ACC112 (cell line): ENCODE data around the gene GNAS-AS1.

Source experiments
- H2AFZ ChIP-seq: fragments of 200-600 bp; sonication (generic); one replicate; pipeline ENCODE4 v1.6.0; 2017; ENCODE audit warnings: antibody characterized with exemption, low read length; ENCODE audit not compliant: unreplicated experiment
- H3K27ac ChIP-seq: fragments of 200-600 bp; sonication (generic); 2 replicates; pipeline ENCODE4 v1.5.1; 2014; ENCODE audit warnings: low read depth, mild to moderate bottlenecking, antibody characterized with exemption, low read length, moderate library complexity
- H3K27me3 ChIP-seq: fragments of 200-600 bp; sonication (generic); 2 replicates; pipeline ENCODE4 v1.6.1; 2014; ENCODE audit warnings: mild to moderate bottlenecking, antibody characterized with exemption, low read length, moderate library complexity, mixed read lengths; ENCODE audit not compliant: insufficient read depth
- H3K36me3 ChIP-seq: fragments of 200-600 bp; sonication (generic); 2 replicates; pipeline ENCODE4 v1.6.1; 2016; ENCODE audit warnings: mild to moderate bottlenecking, antibody characterized with exemption, low read length, moderate library complexity, mixed read lengths; ENCODE audit not compliant: insufficient read depth
- H3K4me1 ChIP-seq: fragments of 200-600 bp; sonication (generic); one replicate; pipeline ENCODE4 v1.6.1; 2016; ENCODE audit warnings: low read length, mixed read lengths; ENCODE audit not compliant: insufficient read depth, unreplicated experiment, control insufficient read depth
- H3K4me3 ChIP-seq: fragments of 200-600 bp; sonication (generic); 2 replicates; pipeline ENCODE4 v1.5.1; 2014; ENCODE audit warnings: mild to moderate bottlenecking, low read depth, low read length
- H3K79me2 ChIP-seq: fragments of 200-600 bp; sonication (generic); one replicate; pipeline ENCODE4 v1.6.0; 2016; ENCODE audit warnings: low read length; ENCODE audit not compliant: control insufficient read depth, unreplicated experiment, insufficient read depth

The GNAS-AS1 gene

GRCh38 chr20:58793512-58794420 is 56.9 kb downstream of the GNAS-AS1 start:
- Histone ChIP-seq H2AFZ (no peak overlapping the region), H3K27ac (no peak overlapping the region), H3K27me3 (peaks cover 43% of the 10 kb centered on the region), H3K36me3 (no peaks in the 10 kb centered on the region), H3K4me3 (no peak overlapping the region), H3K4me1 (no peaks in the 10 kb centered on the region), H3K79me2 (no peaks in the 10 kb centered on the region)

GRCh38 chr20:58792426-58792825 is 58.3 kb downstream of the GNAS-AS1 start:
- no peaks in the 10 kb centered on the region for H3K36me3 ChIP-seq
- H3K4me3 ChIP-seq: no peak overlapping the region
- H2AFZ ChIP-seq: no peak overlapping the region
- H3K27ac ChIP-seq: no peak overlapping the region
- peaks cover 57% of the 10 kb centered on the region for H3K27me3 ChIP-seq
- H3K79me2 ChIP-seq: no peaks in the 10 kb centered on the region
- H3K4me1 ChIP-seq: no peaks in the 10 kb centered on the region

GRCh38 chr20:58791286-58791685 is 59.4 kb downstream of the GNAS-AS1 start:
- Histone ChIP-seq H3K4me3 (no peak overlapping the region), H3K27ac (no peak overlapping the region), H3K4me1 (no peaks in the 10 kb centered on the region), H2AFZ (no peak overlapping the region), H3K36me3 (no peaks in the 10 kb centered on the region), H3K79me2 (no peaks in the 10 kb centered on the region), H3K27me3 (peaks cover 67% of the 10 kb centered on the region)

DNA sequence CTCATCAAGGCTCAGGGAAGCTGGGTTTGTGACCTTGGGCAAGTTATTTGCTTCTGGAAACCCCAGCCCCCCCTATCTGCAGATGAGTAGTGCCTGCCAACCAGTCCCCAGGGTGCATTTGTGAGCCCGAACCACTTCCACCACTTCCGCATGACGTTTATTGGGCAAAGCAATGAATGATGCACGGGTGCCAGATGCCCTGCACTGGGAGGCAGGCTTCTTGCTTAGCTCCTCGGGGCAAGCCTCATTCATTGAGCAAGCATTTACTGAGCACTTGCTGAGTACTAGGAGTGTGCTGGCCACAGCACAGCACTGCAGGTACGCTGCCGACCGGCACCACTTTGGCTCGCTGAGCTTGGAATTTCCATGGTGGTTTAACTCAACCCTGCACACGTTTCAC is 60.2 kb downstream of the GNAS-AS1 start:
- no peak overlapping the region for H3K4me3 ChIP-seq
- no peak overlapping the region for H3K27ac ChIP-seq
- H3K4me1 ChIP-seq: no peaks in the 10 kb centered on the region
- peaks cover 67% of the 10 kb centered on the region for H3K27me3 ChIP-seq
- H2AFZ ChIP-seq: no peak overlapping the region
- H3K79me2 ChIP-seq: no peaks in the 10 kb centered on the region
- no peaks in the 10 kb centered on the region for H3K36me3 ChIP-seq

GRCh38 chr20:58788896-58789544 is 61.7 kb downstream of the GNAS-AS1 start:
- Histone ChIP-seq H3K27ac (no peak overlapping the region), H3K4me3 (no peak overlapping the region), H2AFZ (no peak overlapping the region), H3K36me3 (no peaks in the 10 kb centered on the region), H3K79me2 (no peaks in the 10 kb centered on the region), H3K27me3 (peaks cover 77% of the 10 kb centered on the region), H3K4me1 (no peaks in the 10 kb centered on the region)

GRCh38 chr20:58787211-58788005 is 63.3 kb downstream of the GNAS-AS1 start:
- no peaks in the 10 kb centered on the region for H3K36me3 ChIP-seq
- H3K27me3 ChIP-seq: peaks cover 92% of the 10 kb centered on the region
- H3K4me3 ChIP-seq: no peak overlapping the region
- no peaks in the 10 kb centered on the region for H3K4me1 ChIP-seq
- no peak overlapping the region for H3K27ac ChIP-seq
- no peaks in the 10 kb centered on the region for H3K79me2 ChIP-seq
- H2AFZ ChIP-seq: no peak overlapping the region

DNA sequence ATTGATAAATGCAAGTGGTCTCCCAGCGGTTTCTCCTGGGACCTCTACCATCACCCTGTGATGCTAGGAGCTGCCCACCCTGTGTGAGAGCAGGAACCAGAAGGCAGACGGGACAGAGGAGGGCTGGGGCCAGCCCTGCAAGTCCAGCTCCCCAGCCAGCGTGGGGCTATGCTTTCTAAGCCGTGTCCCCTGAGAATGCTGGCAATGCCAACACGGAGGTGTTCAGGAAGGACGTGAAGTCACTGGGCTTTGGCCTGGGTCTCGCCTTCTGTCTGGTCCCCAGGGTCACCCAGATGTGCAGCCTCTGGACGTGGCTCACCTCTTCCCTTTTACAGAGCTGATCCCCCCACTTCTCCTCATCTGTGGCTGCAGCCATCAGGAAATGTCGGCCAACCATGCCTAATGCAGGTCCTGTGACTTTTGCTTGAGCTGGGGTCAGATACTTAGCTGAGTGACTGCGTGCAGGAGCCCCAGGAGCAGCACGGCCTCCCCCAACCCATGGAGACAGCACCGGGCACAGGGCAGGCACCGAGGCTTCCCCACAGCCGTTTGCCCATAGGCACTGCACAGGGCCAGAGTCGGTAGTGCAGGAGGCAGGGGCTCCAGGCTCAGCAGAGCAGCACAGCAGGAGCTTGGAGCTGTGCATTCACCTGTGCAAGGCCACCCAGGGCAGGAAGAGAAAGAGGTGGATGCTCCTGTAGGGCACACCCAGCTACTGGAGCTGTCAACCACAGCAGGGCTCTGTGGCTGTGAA is 66.2 kb downstream of the GNAS-AS1 start:
- H3K4me1 ChIP-seq: no peaks in the 10 kb centered on the region
- no peak overlapping the region for H3K27ac ChIP-seq
- no peaks in the 10 kb centered on the region for H3K79me2 ChIP-seq
- no peaks in the 10 kb centered on the region for H3K36me3 ChIP-seq
- no peak overlapping the region for H2AFZ ChIP-seq
- H3K4me3 ChIP-seq: no peak overlapping the region
- H3K27me3 ChIP-seq: peaks cover 92% of the 10 kb centered on the region

- Histone ChIP-seq H3K36me3 (no peaks in the 10 kb centered on the region), H3K27me3 (peaks cover 94% of the 10 kb centered on the region), H3K4me3 (no peak overlapping the region), H2AFZ (no peak overlapping the region), H3K27ac (no peak overlapping the region), H3K79me2 (no peaks in the 10 kb centered on the region), H3K4me1 (no peaks in the 10 kb centered on the region)
Observed at GRCh38 chr20:58783511-58784011, 67.1 kb downstream of the GNAS-AS1 start.

DNA sequence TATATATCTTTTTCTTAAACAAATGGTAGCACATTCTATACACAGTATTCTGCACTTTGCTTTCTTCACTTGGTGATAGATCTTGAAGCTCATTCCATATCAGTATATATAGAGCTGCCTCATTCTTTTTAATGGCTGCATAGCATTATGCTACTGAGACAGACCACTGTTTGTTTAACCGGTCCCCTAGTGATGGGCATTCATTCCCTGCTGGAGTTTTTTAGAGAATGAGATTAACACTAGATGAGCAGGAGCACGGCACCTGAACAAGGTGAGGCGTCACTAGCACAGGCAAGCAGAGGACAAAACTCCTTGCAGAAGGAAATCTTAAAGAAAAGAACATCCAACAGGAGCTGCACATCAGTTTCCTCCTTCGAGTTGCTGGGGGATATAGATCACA is 69.6 kb downstream of the GNAS-AS1 start:
- Histone ChIP-seq H3K27me3 (peaks cover 96% of the 10 kb centered on the region), H3K36me3 (no peaks in the 10 kb centered on the region), H3K4me3 (no peak overlapping the region), H3K79me2 (no peaks in the 10 kb centered on the region), H3K4me1 (no peaks in the 10 kb centered on the region), H2AFZ (no peak overlapping the region), H3K27ac (no peak overlapping the region)

DNA sequence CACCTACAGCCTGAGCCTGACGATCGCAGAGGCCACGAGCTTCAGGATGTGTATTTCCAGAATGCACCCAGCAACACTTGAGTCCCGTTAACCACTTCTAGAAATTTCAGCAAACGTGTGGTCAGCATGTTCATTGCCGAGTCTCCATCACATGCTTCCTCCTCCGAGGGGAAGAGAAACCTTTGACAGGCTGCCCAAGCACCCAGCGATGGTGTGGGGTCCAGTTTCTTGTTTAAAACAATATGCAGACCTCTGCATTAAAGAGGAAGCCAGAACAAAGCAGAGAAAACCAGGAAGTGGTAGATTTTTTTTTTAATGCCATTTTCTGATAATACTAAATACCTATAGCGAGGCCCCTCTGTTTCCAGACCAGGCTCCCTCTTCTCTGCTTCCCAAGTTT is 71.9 kb downstream of the GNAS-AS1 start:
- H3K79me2 ChIP-seq: no peaks in the 10 kb centered on the region
- H2AFZ ChIP-seq: no peak overlapping the region
- H3K27me3 ChIP-seq: peaks cover 97% of the 10 kb centered on the region
- no peaks in the 10 kb centered on the region for H3K4me1 ChIP-seq
- H3K4me3 ChIP-seq: no peak overlapping the region
- H3K36me3 ChIP-seq: no peaks in the 10 kb centered on the region
- no peak overlapping the region for H3K27ac ChIP-seq
